ENCODE data around the gene ZNF385D. TPM values are rescaled to one million over a fixed set of nuclear protein-coding genes. Genes with fewer than 3 reads are reported as not detected.

Gene ZNF385D
- total RNA-seq, 1 donor from 2014 or later, result not detected

- DNase-seq, result no peak
Measured at GRCh38 chr3:21534462-21534861, 216.5 kb downstream of the ZNF385D start.

GRCh38 chr3:21533002-21533401 is 218.0 kb downstream of the ZNF385D start:
- intact Hi-C loops (cut with micrococcal nuclease), result no loop called here
- H3K9me3 Mint-ChIP-seq, result peaks cover 2% of the 10 kb centered on the region
- POLR2A ChIA-PET, result no interaction called here
- no peak overlapping the region for H3K4me3 Mint-ChIP-seq
- DNase-seq (no peak), ATAC-seq (ENCODE audit: low read depth) (no peak)
- H3K36me3 Mint-ChIP-seq (ENCODE audit: low read depth), result no peaks in the 10 kb centered on the region
- TF ChIP-seq CTCF (IDR thresholded peaks at IDR 0.05), result no peak
- CTCF ChIA-PET, result no interaction called here
- H3K4me1 Mint-ChIP-seq, result no peaks in the 10 kb centered on the region
- no peaks in the 10 kb centered on the region for H3K27me3 Mint-ChIP-seq
- H3K27ac Mint-ChIP-seq, result no peak overlapping the region

More at GRCh38 chr3:21534462-21534861, 216.5 kb downstream of the ZNF385D start:
- Mint-ChIP-seq H3K9me3 (peaks cover 2% of the 10 kb centered on the region), H3K4me1 (no peaks in the 10 kb centered on the region), H3K27me3 (no peaks in the 10 kb centered on the region), H3K36me3 (ENCODE audit: low read depth) (no peaks in the 10 kb centered on the region), H3K27ac (no peak overlapping the region), H3K4me3 (no peak overlapping the region)
- ChIA-PET CTCF (no interaction called here), POLR2A (no interaction called here)
- TF ChIP-seq CTCF (IDR thresholded peaks at IDR 0.05), result no peak
- intact Hi-C loops (cut with micrococcal nuclease), result no loop called here
- no peak for ATAC-seq (ENCODE audit: low read depth)

GRCh38 chr3:21531909-21532308 is 219.1 kb downstream of the ZNF385D start:
- Mint-ChIP-seq H3K4me1 (no peaks in the 10 kb centered on the region), H3K27ac (no peak overlapping the region), H3K9me3 (peaks cover 2% of the 10 kb centered on the region), H3K4me3 (no peak overlapping the region), H3K36me3 (ENCODE audit: low read depth) (no peaks in the 10 kb centered on the region), H3K27me3 (no peaks in the 10 kb centered on the region)
- POLR2A ChIA-PET, result no interaction called here
- ATAC-seq (ENCODE audit: low read depth) (no peak), DNase-seq (no peak)
- no peak for TF ChIP-seq CTCF (IDR thresholded peaks at IDR 0.05)
- intact Hi-C loops (cut with micrococcal nuclease), result no loop called here
- CTCF ChIA-PET, result no interaction called here

GRCh38 chr3:21528291-21528995 is 222.6 kb downstream of the ZNF385D start:
- Mint-ChIP-seq H3K9me3 (peaks cover 2% of the 10 kb centered on the region), H3K4me3 (no peak overlapping the region), H3K36me3 (ENCODE audit: low read depth) (no peaks in the 10 kb centered on the region), H3K27me3 (no peaks in the 10 kb centered on the region), H3K4me1 (no peaks in the 10 kb centered on the region), H3K27ac (no peak overlapping the region)
- TF ChIP-seq CTCF (IDR thresholded peaks at IDR 0.05), result no peak
- intact Hi-C loops (cut with micrococcal nuclease), result no loop called here
- no peak for ATAC-seq (ENCODE audit: low read depth)
- CTCF ChIA-PET, result no interaction called here
- no peak for DNase-seq
- POLR2A ChIA-PET, result no interaction called here

GRCh38 chr3:21526461-21526860 is 224.5 kb downstream of the ZNF385D start:
- H3K9me3 Mint-ChIP-seq, result peaks cover 2% of the 10 kb centered on the region
- POLR2A ChIA-PET, result no interaction called here
- no peak for DNase-seq
- H3K4me3 Mint-ChIP-seq, result no peak overlapping the region
- intact Hi-C loops (cut with micrococcal nuclease), result no loop called here
- CTCF ChIA-PET, result no interaction called here
- no peak overlapping the region for H3K27ac Mint-ChIP-seq
- no peaks in the 10 kb centered on the region for H3K36me3 Mint-ChIP-seq (ENCODE audit: low read depth)
- no peak for ATAC-seq (ENCODE audit: low read depth)
- H3K4me1 Mint-ChIP-seq, result no peaks in the 10 kb centered on the region
- TF ChIP-seq CTCF (IDR thresholded peaks at IDR 0.05), result no peak
- no peaks in the 10 kb centered on the region for H3K27me3 Mint-ChIP-seq

Data from activated B cell treated with CpG ODN at 0.5 μM for 24 hours (primary cell).